GM12878 (cell line): ENCODE results near the gene CDYL. TPM values are rescaled to one million over a fixed set of nuclear protein-coding genes. Genes with fewer than 3 reads are reported as not detected.

Source experiments
- ATAC-seq: fragments of 200-7000 bp; cut with Tn5 transposase; 3 replicates; pipeline ENCODE4 v1.9.1; 2020; ENCODE audit warnings: mild to moderate bottlenecking, moderate library complexity
- BruUV-seq: library from RNA; stranded (reverse); fragments of 400-500 nt; replicated peaks from 2 replicates; lab custom pipeline; 2021; lab: Mats Ljungman, UMichigan
- CTCF ChIA-PET: fragments of 300-600 bp; sonication (Branson Sonifier 250); formaldehyde crosslinking; extraction: SDS; loops from one replicate; lab custom pipeline; 2021; ENCODE audit warnings: inconsistent platforms; lab: Yijun Ruan, JAX
- POLR2A ChIA-PET: fragments of 350-600 bp; formaldehyde crosslinking; extraction: SDS; loops from one replicate; lab custom pipeline; 2021; ENCODE audit warnings: inconsistent platforms; lab: Charles Lee
- RAD21 ChIA-PET: fragments of 300-600 bp; sonication (Branson Sonifier 250); formaldehyde crosslinking; loops from one replicate; lab custom pipeline; 2023; ENCODE audit warnings: antibody characterized with exemption; ENCODE audit not compliant: unreplicated experiment; lab: Charles Lee
- SMC1A ChIA-PET: fragments of 300-600 bp; sonication (Branson Sonifier 250); formaldehyde crosslinking; loops from one replicate; lab custom pipeline; 2023; ENCODE audit not compliant: unreplicated experiment, uncharacterized antibody; lab: Charles Lee
- DNase-seq: peaks from one replicate; pipeline ENCODE4 v3.0.0-alpha.2; 2011; ENCODE audit warnings: low read depth, low spot score
- FAIRE-seq: peaks from 3 replicates; lab custom pipeline; 2011; peaks lifted over from hg19 to GRCh38; lab: Jason Lieb, UNC
- H2AFZ ChIP-seq: 2 replicates; pipeline ENCODE4 v1.6.0; 2011; ENCODE audit warnings: low read depth, low read length, control low read depth; ENCODE audit not compliant: control insufficient read depth
- H3K27ac ChIP-seq: 2 replicates; pipeline ENCODE4 v1.5.1; 2011; ENCODE audit warnings: control low read depth; ENCODE audit not compliant: control insufficient read depth, insufficient read depth
- H3K27me3 ChIP-seq, 2 experiments: replicated peaks in 1 of 2; 2 replicates each; pipeline versions ENCODE4 v1.6.0 to v1.6.1; 2011; ENCODE audit warnings: low read length in 1 of 2; ENCODE audit not compliant: control insufficient read depth in 2 of 2, insufficient read depth in 2 of 2
- H3K36me3 ChIP-seq, 2 experiments: 2 replicates each; pipeline ENCODE4 v1.5.1; 2011; ENCODE audit warnings: low read length in 1 of 2; ENCODE audit not compliant: control insufficient read depth in 2 of 2, insufficient read depth in 2 of 2
- H3K4me1 ChIP-seq: 2 replicates; pipeline ENCODE4 v1.6.1; 2011; ENCODE audit warnings: mild to moderate bottlenecking, low read length, moderate library complexity, mixed read lengths; ENCODE audit not compliant: control insufficient read depth, insufficient read depth
- H3K4me2 ChIP-seq: 2 replicates; pipeline ENCODE4 v1.6.0; 2011; ENCODE audit warnings: control low read depth; ENCODE audit not compliant: control insufficient read depth, insufficient read depth
- H3K4me3 ChIP-seq: fragments of 200-600 bp; sonication (generic); 2 replicates; pipeline ENCODE4 v1.5.1; 2016
- H3K79me2 ChIP-seq: 2 replicates; pipeline ENCODE4 v1.6.0; 2011; ENCODE audit warnings: low read length; ENCODE audit not compliant: control insufficient read depth, insufficient read depth
- H3K9ac ChIP-seq: 2 replicates; pipeline ENCODE4 v1.8.0; 2011; ENCODE audit warnings: low read length, control low read depth, mixed read lengths; ENCODE audit not compliant: control insufficient read depth, insufficient read depth
- H3K9me3 ChIP-seq: replicated peaks from 3 replicates; pipeline ENCODE4 v1.5.1; 2011; ENCODE audit warnings: mild to moderate bottlenecking, low read length; ENCODE audit not compliant: control insufficient read depth, insufficient read depth
- H4K20me1 ChIP-seq: 2 replicates; pipeline ENCODE4 v1.6.0; 2011; ENCODE audit not compliant: control insufficient read depth, insufficient read depth
- BACH1 ChIP-seq: fragments of 450-650 bp; IDR thresholded peaks from 2 replicates; pipeline ENCODE4 v1.6.1; 2017; ENCODE audit warnings: mild to moderate bottlenecking, borderline replicate concordance
- CBX5 ChIP-seq: sonication (generic); IDR thresholded peaks from 2 replicates; pipeline ENCODE4 v1.6.1; 2016; ENCODE audit warnings: low read depth, moderate library complexity, mild to moderate bottlenecking, inconsistent platforms
- RFX5 ChIP-seq: IDR thresholded peaks from 2 replicates; pipeline ENCODE4 v1.6.1; 2011; ENCODE audit warnings: low read depth, low read length, improper control_type of control experiment
- SPI1 ChIP-seq: IDR thresholded peaks from 2 replicates; pipeline ENCODE4 v1.6.1; 2011; ENCODE audit warnings: low read depth, mild to moderate bottlenecking, low read length, moderate library complexity, borderline replicate concordance; ENCODE audit not compliant: insufficient read depth
- SUZ12 ChIP-seq: fragments of 200-600 bp; sonication (generic); IDR thresholded peaks from one replicate; pipeline ENCODE4 v1.6.1; 2018; ENCODE audit warnings: antibody characterized with exemption, mild to moderate bottlenecking; ENCODE audit not compliant: unreplicated experiment
- YBX1 ChIP-seq: fragments of 450-650 bp; IDR thresholded peaks from 2 replicates; pipeline ENCODE4 v1.6.1; 2016; ENCODE audit warnings: antibody characterized with exemption
- WGBS: methylation state at CpG from one replicate; pipeline ENCODE4 v1.1.6; 2016; ENCODE audit warnings: low lambda C conversion rate; ENCODE audit not compliant: insufficient replicate concordance, insufficient coverage; ENCODE audit errors: missing lambda C conversion rate; 5-methylcytosine and 5-hydroxymethylcytosine counted together
- in situ Hi-C: fragments of 300-500 bp; cut with MboI; formaldehyde crosslinking; loops from 9 replicates; pipeline ENCODE4 v1.14.3; 2018; ENCODE audit warnings: mixed read lengths
- intact Hi-C: fragments of 100-400 bp; cut with micrococcal nuclease; formaldehyde crosslinking; loops from one replicate; pipeline ENCODE4 v1.14.2; 2022; ENCODE audit not compliant: unreplicated experiment
- polyA plus RNA-seq, 11 experiments: library from polyadenylated mRNA; depleted of rRNA in 4 of 11; unstranded in 6 of 11; stranded (reverse) in 5 of 11; fragments of >200 nt; fragmentation: Nextera tagmentation in 4 of 11; fragmentation: Illumina TruSeq in 1 of 11; extraction: Ambion mirVana in 4 of 11; extraction: Trizol in 1 of 11; gene quantifications; 1 replicate in 1 of 11; 2 replicates in 10 of 11; pipeline versions ENCODE4 v1.2.1 to v1.2.3, GENCODE V29; 2011 to 2016; ENCODE audit warnings: inconsistent platforms in 2 of 11, missing spikeins in 2 of 11, low read depth in 1 of 11
- total RNA-seq, 4 experiments: library from RNA; depleted of rRNA in 3 of 4; stranded (reverse); fragments of >200 nt in 3 of 4; fragmentation: Illumina TruSeq in 1 of 4; extraction: Trizol in 1 of 4; gene quantifications; 2 replicates each; pipeline versions ENCODE4 v1.2.1 to v1.2.3, GENCODE V29; 2013 to 2021
- TF ChIP-seq, protein P1 (sequence below): fragments of 150-350 bp; IDR thresholded peaks from 2 replicates; pipeline ENCODE4 v1.6.1; 2016; ENCODE audit warnings: low read depth, low read length

Gene CDYL
- total and polyA plus RNA-seq, 10 of the 15 experiments (the other 5 are each of a cell fraction or from before 2014, with no cell fraction given) = 9.3 to 61.2 (median 28.5) TPM

GRCh38 chr6:4902363-4902762, 126.2 kb downstream of the CDYL start:
- in situ Hi-C loops = no loop called here
- H2AFZ ChIP-seq = no peak overlapping the region
- peaks cover 8 to 14% of the 10 kb centered on the region in 2 experiments; a peak in 3 of 4 replicates for H3K36me3 ChIP-seq
- H3K9ac ChIP-seq = no peak overlapping the region
- DNase-seq (no peak), FAIRE-seq (no peak), ATAC-seq (peak; percentile 50)
- ChIA-PET RAD21 (interaction anchor here (0.7 to 1.7 kb wide), 5 partner anchors 25 to 122 kb away, joined by 3 to 5 read pairs (median 3); no protein-coding TSS in a partner anchor), SMC1A (interaction anchor here (0.7 to 3.7 kb wide), 7 partner anchors 15 to 763 kb away, joined by 3 to 20 read pairs (median 3); no protein-coding TSS in a partner anchor), POLR2A (interaction anchor here (0.5 to 2.2 kb wide), 3 partner anchors 11 to 26 kb away, joined by 3 to 7 read pairs (median 3); no protein-coding TSS in a partner anchor), CTCF (interaction anchor here (0.6 to 1.0 kb wide), 4 partner anchors 20 to 350 kb away, joined by 3 to 4 read pairs (median 3); no protein-coding TSS in a partner anchor)
- peak overlapping the region; percentile 73; the same call in 1 of the 2 replicates for H3K4me2 ChIP-seq
- BruUV-seq = no TSS peak
- H4K20me1 ChIP-seq = no peaks in the 10 kb centered on the region
- 0 out of 2 replicates have a peak overlapping the region, but pooled peaks have one; percentile 76 for H3K27ac ChIP-seq
- no peaks in the 10 kb centered on the region for H3K27me3 ChIP-seq
- H3K4me1 ChIP-seq = peaks cover 44% of the 10 kb centered on the region
- peaks cover 1% of the 10 kb centered on the region; the same call in 1 of the 3 replicates for H3K9me3 ChIP-seq
- 20% methylated on average over 1 of the region's 2 CpGs for WGBS
- intact Hi-C loops = no loop called here
- TF ChIP-seq SPI1 = peak; percentile 79
- no peak for TF ChIP-seq RFX5
- TF ChIP-seq BACH1 = no peak
- TF ChIP-seq CBX5 = no peak
- H3K79me2 ChIP-seq = peaks cover 33% of the 10 kb centered on the region
- no peak overlapping the region for H3K4me3 ChIP-seq

GRCh38 chr6:4903121-4903520, 126.9 kb downstream of the CDYL start:
- Histone ChIP-seq H3K4me3 (no peak overlapping the region), H3K4me2 (no peak overlapping the region), H3K9ac (no peak overlapping the region), H4K20me1 (no peaks in the 10 kb centered on the region), H3K79me2 (peaks cover 40% of the 10 kb centered on the region), H3K36me3 (peaks cover 8 to 13% of the 10 kb centered on the region in 2 experiments; a peak in 3 of 4 replicates), H3K27ac (no peak overlapping the region), H3K4me1 (peaks cover 51% of the 10 kb centered on the region), H3K27me3 (no peaks in the 10 kb centered on the region), H2AFZ (no peak overlapping the region), H3K9me3 (peaks cover 1% of the 10 kb centered on the region; the same call in 1 of the 3 replicates)
- 94% methylated on average over 9 of the region's 9 CpGs for WGBS
- ChIA-PET RAD21 (no interaction called here), CTCF (interaction anchor here (0.8 kb wide), 1 partner anchor 21 kb away, joined by 3 read pairs; no protein-coding TSS in a partner anchor), POLR2A (no interaction called here), SMC1A (interaction anchor here (0.7 to 3.7 kb wide), 7 partner anchors 10 to 763 kb away, joined by 3 to 20 read pairs (median 4); no protein-coding TSS in a partner anchor)
- no TSS peak for BruUV-seq
- in situ Hi-C loops (no loop called here), intact Hi-C loops (no loop called here)
- no peak for ATAC-seq
- no peak for DNase-seq
- TF ChIP-seq, protein P1, sequence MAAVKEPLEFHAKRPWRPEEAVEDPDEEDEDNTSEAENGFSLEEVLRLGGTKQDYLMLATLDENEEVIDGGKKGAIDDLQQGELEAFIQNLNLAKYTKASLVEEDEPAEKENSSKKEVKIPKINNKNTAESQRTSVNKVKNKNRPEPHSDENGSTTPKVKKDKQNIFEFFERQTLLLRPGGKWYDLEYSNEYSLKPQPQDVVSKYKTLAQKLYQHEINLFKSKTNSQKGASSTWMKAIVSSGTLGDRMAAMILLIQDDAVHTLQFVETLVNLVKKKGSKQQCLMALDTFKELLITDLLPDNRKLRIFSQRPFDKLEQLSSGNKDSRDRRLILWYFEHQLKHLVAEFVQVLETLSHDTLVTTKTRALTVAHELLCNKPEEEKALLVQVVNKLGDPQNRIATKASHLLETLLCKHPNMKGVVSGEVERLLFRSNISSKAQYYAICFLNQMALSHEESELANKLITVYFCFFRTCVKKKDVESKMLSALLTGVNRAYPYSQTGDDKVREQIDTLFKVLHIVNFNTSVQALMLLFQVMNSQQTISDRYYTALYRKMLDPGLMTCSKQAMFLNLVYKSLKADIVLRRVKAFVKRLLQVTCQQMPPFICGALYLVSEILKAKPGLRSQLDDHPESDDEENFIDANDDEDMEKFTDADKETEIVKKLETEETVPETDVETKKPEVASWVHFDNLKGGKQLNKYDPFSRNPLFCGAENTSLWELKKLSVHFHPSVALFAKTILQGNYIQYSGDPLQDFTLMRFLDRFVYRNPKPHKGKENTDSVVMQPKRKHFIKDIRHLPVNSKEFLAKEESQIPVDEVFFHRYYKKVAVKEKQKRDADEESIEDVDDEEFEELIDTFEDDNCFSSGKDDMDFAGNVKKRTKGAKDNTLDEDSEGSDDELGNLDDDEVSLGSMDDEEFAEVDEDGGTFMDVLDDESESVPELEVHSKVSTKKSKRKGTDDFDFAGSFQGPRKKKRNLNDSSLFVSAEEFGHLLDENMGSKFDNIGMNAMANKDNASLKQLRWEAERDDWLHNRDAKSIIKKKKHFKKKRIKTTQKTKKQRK = no peak
- TF ChIP-seq SUZ12 = no peak
- TF ChIP-seq YBX1 = no peak
- no peak for FAIRE-seq
